Measurements from ENCODE around the gene ERAL1.
A peak's percentile ranks its signal among the peaks of the same experiment; 100 is the strongest.
"Not testable (repeated sequence)": the region's sequence is repeated elsewhere in the genome, so short reads cannot be mapped to it uniquely, and the experiment has no call there.

The ERAL1 gene

GRCh38 chr17:28854457-28855335, at the start of gene ERAL1:
Gene ERAL1, plus strand, starts transcription at chr17:28855016. Its CDS starts 19 bp downstream, at chr17:28855035.
- peak; percentile 96 for DNase-seq

DNA sequence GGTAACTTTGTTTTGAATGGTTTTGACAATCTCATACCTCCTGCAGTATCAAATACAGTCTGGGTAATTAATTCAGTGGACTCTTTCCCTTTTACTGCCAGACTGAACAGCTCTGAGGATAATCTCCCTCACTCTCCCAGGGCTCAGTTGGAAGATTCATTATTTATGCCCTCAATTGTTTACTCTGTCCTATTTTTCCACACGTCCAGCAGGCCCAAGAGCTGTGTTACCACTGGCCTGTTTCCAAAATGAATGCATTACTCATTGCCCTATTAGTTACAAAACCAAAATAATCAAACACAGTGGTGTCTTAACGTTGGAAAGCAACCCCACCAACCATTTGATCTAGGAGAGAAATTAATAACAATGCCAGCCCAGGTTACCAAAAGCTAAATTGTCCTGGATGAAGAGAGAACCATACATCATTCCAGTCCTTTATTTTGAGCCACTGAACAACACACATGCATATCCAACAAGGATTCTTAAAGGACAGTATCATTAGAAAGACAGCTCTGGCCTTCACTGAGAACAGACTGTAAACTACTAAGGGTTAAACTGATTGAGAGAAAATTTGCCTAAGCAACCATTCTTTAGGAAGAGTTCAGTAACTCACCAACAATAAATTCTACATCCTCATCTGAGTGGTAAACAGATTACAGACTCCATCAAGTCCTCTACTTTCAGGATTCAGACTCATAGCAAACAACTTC, 46.7 kb upstream of the ERAL1 start:
- DNase-seq = no peak

DNA sequence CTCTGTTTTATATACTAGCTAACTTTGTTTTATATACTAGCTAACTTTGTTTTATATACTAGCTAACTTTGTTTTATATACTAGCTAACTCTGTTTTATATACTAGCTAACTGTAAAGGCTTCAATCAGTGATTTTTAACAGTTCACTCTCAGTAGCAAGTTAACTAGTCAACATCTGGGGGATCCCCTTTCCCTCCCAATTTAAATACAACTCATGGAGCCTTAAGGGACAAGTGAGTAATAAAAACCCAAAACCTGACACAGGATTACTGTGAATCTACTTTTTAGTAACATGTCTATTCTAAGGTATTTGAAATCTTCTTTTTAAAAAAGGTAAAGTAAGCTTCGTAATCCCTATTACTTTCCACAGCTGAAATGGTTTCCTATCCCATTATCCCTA, 44.4 kb upstream of the ERAL1 start:
- DNase-seq = no peak

DNA sequence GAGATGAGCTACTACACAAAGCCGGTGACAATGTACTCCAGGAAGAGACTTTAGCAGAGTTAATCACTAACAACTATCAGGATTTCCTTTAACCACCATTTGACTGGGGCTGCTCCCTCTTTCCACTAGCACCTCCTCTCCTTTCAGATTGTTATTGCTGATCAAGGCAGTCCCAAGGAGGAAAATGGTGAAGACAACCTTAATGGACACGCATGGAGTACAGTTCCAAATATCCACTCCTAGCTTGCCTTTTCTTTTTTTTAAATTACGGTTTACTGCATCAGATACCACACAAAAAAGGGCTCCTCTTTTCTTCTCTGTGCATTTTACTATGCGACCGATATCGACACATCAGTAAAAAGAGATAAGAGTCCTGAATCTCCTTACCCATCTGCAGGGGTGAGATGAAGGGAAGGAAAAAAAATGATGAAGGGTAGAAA, 43.1 kb upstream of the ERAL1 start:
- DNase-seq = peak; percentile 48

DNA sequence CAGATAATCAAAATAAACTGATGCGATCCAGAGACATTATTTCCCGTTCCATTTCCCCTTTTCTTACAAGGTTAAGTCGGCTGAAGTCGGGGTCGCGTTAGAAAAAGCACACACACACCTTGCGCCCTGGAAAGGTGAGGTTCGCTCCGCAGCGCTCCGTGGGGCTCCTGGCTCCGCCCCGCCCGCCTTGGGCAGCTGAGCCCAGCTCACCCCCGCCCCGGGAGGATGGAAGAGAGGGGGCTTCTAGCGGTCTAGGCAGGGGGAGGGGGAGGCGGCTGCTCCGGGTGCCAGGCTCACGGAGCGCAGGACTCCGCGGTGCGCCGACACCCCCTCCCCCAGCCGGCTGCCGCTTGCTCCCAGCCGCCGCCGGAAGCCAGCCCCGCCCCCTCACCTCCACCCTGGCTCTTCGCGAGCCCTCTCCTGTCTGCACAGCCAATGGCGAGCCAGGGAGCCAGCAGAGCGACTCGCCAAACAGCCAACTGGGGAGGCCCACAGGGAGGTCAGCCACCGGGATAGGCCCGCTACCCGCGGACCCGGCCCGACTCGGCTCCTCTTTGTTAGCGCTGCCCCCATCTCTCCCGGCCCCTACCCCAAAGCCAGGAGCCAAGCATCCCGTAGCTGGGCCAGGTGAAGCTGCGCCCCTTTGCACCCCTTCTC, 42.6 kb upstream of the ERAL1 start:
- DNase-seq = peak; percentile 98

GRCh38 chr17:28812748-28813377, 42.0 kb upstream of the ERAL1 start:
- peak; percentile 78 for DNase-seq

DNA sequence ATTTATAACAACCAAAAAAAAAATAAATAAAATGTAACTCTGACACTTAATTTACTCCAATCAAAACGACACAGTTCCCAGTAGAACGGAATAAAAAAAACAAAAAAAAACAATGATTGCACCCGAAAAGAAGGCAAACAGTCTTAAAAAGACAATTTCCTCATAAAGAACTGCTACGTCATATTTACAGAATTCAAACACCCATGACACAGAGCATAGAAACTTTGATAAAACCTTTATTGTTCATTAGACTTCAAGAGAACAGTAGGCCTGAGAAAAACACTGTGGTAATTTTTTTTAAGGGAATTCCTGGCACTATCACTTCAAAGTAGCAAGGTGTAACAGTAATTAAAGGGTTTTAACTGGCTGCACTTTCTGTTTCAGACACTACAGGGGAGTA, 38.3 kb upstream of the ERAL1 start:
- no peak for DNase-seq

DNA sequence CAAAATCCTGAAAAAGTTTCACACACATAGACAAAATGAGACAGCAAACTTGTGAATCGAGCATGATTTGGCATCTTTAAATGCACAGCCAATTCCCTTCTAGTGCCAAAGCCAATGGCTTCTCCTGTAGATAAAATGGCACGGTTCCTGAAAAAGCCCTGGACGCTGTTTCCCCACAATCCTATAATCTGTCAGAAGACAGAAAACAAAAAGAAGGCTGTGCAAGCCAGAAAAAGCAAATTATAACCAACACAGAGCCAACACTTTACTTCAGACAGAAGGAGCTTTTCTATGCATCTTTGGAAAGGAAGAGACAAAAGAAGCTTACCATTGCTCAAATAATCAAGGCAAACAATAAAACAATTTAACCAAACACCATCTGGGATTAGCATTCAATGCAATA, 36.0 kb upstream of the ERAL1 start:
- DNase-seq = no peak

- DNase-seq = no peak
These were observed 35.2 kb upstream of the ERAL1 start for GRCh38 chr17:28819582-28819981.

DNA sequence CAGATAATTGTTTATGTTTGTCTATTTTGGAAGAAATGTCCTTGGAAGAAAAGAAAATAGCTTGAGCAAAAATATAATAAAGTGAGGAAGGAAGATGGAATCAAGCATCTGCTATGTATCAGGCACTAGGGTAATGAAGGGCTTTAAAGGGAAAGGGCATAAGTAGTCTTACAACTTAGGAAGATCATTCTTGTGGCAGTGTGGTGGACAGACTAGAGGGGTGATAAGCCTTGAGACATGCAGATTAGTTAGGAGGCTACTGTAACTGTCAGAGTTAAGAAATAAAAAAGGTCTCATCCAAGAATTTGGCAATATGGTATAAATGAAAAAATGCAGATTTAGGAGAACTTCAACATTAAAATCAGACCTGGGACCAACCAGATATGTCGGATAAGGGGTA, 27.1 kb upstream of the ERAL1 start:
- peak; percentile 75 for DNase-seq

DNA sequence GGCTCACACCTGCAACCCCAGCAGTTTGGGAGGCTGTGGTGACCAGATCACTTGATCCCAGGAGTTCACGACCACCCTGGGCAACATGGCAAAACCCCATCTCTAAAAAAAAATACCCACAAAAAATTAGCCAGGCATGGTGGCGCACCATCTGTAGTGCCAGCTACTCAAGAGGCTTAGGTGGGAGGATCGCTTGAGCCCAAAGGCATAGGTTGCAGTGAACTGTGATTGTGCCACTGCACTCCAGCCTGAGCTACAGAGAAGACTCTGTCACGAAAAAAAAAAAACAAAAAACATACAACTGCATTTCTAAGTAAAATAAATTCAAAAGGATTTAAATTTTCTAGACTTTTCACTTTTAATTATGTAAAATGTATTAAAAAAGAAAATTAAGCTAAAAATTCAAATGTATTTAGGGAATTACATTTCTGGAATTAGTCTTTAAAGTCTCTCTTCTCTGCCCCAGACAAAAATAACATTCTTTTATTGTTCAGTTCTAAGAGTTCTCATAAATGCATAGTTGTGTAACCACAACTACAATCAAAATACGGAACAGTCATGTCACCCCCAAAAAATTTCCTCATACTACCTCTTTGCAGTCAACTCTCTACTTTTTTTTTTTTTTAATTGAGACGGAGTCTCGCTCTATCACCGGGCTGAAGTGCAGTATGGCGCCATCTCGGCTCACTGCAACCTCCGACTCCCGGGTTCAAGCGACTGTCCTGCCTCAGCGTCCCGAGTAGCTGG, 26.3 kb upstream of the ERAL1 start:
- no peak for DNase-seq

GRCh38 chr17:28834420-28834819, 20.4 kb upstream of the ERAL1 start:
- DNase-seq = no peak

DNA sequence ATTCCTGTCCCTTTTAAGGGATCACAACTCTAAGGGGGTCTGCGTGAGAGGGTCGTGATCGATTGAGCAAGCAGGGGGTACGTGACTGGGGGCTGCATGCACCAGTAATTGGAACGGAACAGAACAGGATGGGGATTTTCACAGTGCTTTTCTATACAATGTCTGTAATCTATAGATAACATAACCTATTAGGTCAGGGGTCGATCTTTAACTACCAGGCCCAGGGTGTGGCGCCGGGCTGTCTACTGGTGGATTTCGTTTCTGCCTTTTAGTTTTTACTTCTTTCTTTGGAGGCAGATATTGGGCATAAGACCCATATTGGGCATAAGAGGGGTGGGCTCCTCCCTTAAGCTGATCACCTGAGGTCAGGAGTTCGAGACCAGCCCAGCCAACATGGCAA, 18.3 kb upstream of the ERAL1 start:
- DNase-seq = peak; percentile 44

- no peak for DNase-seq
These were observed 15.6 kb upstream of the ERAL1 start for GRCh38 chr17:28839221-28839620.

GRCh38 chr17:28841901-28842281, 12.9 kb upstream of the ERAL1 start:
- no peak for DNase-seq

DNA sequence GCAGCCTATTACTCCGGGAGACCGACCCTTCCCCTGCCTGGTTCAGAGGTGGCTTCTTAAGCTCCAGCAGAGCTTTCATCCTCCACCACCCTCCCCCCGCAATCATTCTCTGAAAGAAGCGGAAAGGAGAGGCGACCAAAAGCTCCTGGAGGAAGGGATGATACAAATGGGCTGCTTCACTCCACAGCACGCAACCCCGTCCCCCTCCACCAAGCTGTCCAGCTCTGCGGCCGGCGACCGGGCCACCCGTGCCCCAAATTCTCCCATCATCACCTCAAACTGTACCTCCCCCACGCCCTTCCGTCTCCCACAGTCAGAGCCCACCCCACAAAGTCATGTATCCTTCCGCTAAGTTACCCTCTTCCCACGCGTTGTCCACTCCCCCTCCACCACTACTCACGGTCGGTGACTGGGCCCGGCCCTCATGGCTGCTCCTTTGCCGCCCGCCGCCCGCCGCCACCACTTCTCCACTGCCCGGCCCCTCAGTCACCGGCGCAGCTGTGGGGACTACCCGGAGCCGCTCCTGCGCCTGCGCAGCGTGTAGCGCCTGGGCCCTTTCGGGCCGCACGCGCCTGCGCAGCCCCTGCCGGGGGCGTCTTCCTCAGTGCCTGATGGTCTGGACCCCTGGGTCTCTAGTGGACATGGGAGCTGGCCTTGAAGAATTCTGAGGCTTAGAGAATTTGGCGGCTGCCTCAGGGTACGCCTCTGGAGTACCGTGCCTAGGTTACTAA, 12.4 kb upstream of the ERAL1 start, which contains the start of gene FAM222B:
FAM222B (minus strand) TSS at position 509 of the 731 bp plus-strand sequence. CDS start 76,123 bp downstream, outside the sequence.
- peak; percentile 94 for DNase-seq

GRCh38 chr17:28843816-28844148, 11.0 kb upstream of the ERAL1 start:
- no peak for DNase-seq

DNA sequence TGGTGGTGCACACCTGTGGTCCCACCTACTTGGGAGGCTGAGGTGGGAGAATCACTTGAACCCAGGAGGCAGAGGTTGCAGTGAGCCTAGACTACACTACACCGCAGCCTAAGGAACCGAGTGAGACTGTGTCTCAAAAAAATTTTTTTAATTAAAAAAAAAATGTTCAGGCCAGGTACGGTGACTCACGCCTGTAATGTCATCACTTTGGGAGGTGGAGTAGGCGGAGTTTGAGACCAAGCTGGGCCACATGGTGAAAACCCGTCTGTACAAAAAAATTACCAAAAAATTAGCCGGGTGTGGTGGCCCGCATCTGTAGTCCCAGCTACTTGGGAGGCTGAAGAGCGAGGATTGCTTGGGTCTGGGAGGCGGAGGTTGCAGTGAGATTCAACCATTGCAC, 8.6 kb upstream of the ERAL1 start:
- no peak for DNase-seq

DNA sequence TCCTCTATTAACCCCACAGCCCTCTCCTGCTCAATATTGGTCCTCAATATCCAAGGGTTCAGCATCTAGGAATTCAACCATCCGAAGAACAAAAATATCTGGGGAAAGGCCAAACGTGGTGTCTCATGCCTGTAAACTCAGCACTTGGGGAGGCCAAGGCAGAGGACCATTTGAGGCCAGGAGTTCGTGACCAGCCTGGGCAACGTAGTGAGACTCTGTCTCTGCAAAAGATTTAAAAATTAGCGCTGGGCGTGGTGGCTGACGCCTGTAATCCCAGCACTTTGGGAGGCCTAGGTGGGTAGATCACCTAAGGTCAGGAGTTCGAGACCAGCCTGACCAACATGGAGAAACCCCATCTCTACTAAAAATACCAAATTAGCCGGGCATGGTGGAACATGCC, 8.1 kb upstream of the ERAL1 start:
- DNase-seq = not testable (repeated sequence)

DNA sequence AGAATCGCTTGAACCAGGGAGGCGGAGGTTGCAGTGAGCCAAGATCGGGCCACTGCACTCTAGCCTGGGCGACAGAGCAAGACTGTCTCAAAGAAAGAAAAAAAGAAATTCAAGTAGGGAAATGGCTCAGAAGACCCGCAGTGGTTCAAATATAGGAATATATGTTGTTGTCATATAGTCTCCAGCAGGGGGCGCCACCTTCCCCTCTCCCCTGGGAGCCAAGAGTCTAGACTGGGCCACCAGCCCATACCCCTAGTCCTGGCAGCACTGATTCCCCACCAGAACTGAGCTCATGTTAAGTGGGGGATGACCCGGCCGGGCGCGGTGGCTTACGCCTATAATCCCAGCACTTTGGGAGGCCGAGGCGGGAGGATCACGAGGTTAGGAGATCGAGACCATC, 6.1 kb upstream of the ERAL1 start:
- peak; percentile 82 for DNase-seq

DNA sequence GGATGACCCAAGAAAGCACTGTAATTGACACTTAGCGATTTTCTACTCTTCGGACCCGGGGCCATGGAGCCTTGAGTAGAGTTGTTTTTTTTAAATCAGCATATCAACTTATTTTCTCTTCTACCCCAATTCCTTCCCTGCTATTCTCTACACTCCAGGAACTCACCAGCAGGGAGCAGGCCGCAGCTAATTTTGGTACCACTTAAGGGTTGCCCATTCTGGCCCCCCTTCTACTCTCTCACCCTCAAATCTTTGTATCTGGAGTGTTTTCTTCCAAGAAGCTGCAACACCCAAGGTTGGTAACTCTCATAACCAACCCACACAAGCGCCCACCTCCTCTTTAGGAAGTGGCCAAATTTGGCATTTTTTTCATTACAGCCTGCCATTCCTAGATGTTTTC, 5.5 kb upstream of the ERAL1 start:
- peak; percentile 75 for DNase-seq

- DNase-seq = no peak
These were observed 1.5 kb upstream of the ERAL1 start for GRCh38 chr17:28853295-28853694.
